OCI-LY1 (cell line): Measurements from ENCODE around the gene ARPP19.

Source experiments
- H2AFZ ChIP-seq: fragments of 200-600 bp; sonication (generic), shearing (Covaris generic); 2 replicates; pipeline ENCODE4 v1.6.0; 2014; ENCODE audit warnings: antibody characterized with exemption, mild to moderate bottlenecking, low read length
- H3F3A ChIP-seq: fragments of 200-600 bp; sonication (generic), shearing (Covaris generic); 2 replicates; pipeline ENCODE4 v1.6.0; 2014; ENCODE audit warnings: mild to moderate bottlenecking, antibody characterized with exemption, low read length, moderate library complexity; ENCODE audit not compliant: insufficient read depth
- H3K27ac ChIP-seq: fragments of 200-600 bp; sonication (generic); 2 replicates; pipeline ENCODE4 v1.5.1; 2014; ENCODE audit warnings: low read length, mixed run types, mild to moderate bottlenecking, low read depth; ENCODE audit not compliant: poor library complexity, severe bottlenecking
- H3K27me3 ChIP-seq: fragments of 200-600 bp; sonication (generic); 2 replicates; pipeline ENCODE4 v1.6.0; 2014; ENCODE audit warnings: antibody characterized with exemption, mild to moderate bottlenecking, low read length, moderate library complexity; ENCODE audit not compliant: insufficient read depth
- H3K36me3 ChIP-seq: fragments of 200-600 bp; sonication (generic); 2 replicates; pipeline ENCODE4 v1.6.1; 2014; ENCODE audit warnings: mild to moderate bottlenecking, antibody characterized with exemption, low read length, moderate library complexity, mixed read lengths; ENCODE audit not compliant: insufficient read depth
- H3K4me1 ChIP-seq: fragments of 200-600 bp; sonication (generic); 2 replicates; pipeline ENCODE4 v1.5.1; 2014; ENCODE audit warnings: mild to moderate bottlenecking, low read length, moderate library complexity; ENCODE audit not compliant: insufficient read depth, severe bottlenecking
- H3K4me2 ChIP-seq: fragments of 200-600 bp; sonication (generic), shearing (Covaris generic); 2 replicates; pipeline ENCODE4 v1.6.1; 2014; ENCODE audit warnings: low read length
- H3K4me3 ChIP-seq: fragments of 200-600 bp; sonication (generic); 2 replicates; pipeline ENCODE4 v1.5.1; 2014; ENCODE audit warnings: low read length, low read depth, mild to moderate bottlenecking, mixed read lengths; ENCODE audit not compliant: poor library complexity, severe bottlenecking
- H3K79me2 ChIP-seq: fragments of 200-600 bp; shearing (Covaris generic); 2 replicates; pipeline ENCODE4 v1.6.1; 2016; ENCODE audit warnings: mixed run types, low read length, mixed read lengths; ENCODE audit not compliant: insufficient read depth
- H3K9ac ChIP-seq: fragments of 200-600 bp; sonication (generic), shearing (Covaris generic); 2 replicates; pipeline ENCODE4 v1.6.1; 2014; ENCODE audit warnings: mild to moderate bottlenecking, low read length, mixed read lengths
- H3K9me2 ChIP-seq: fragments of 200-600 bp; sonication (generic), shearing (Covaris generic); 2 replicates; pipeline ENCODE4 v1.6.1; 2014; ENCODE audit warnings: low read depth, mild to moderate bottlenecking, low read length, mixed read lengths
- H3K9me3 ChIP-seq: fragments of 200-600 bp; shearing (Covaris generic); 2 replicates; pipeline ENCODE4 v1.6.1; 2014; ENCODE audit warnings: low read length, mixed read lengths
- H4K20me1 ChIP-seq: fragments of 200-600 bp; sonication (generic), shearing (Covaris generic); 2 replicates; pipeline ENCODE4 v1.6.0; 2016; ENCODE audit warnings: mild to moderate bottlenecking, low read length; ENCODE audit not compliant: insufficient read depth
- CTCF ChIP-seq: fragments of 200-600 bp; sonication (generic), shearing (Covaris generic); IDR thresholded peaks from 2 replicates; pipeline ENCODE4 v1.5.1; 2017; ENCODE audit warnings: mild to moderate bottlenecking, antibody characterized with exemption, low read length, moderate library complexity, mixed read lengths
- EZH2 ChIP-seq: fragments of 200-600 bp; sonication (generic), shearing (Covaris generic); IDR thresholded peaks from 2 replicates; pipeline ENCODE4 v1.8.0; 2017; ENCODE audit warnings: borderline replicate concordance, mixed run types, mild to moderate bottlenecking, antibody characterized with exemption, low read length, moderate library complexity, mixed read lengths

ARPP19 gene

GRCh38 chr15:52503788-52504496, 64.9 kb downstream of the ARPP19 start:
- Histone ChIP-seq H3K27ac (peak overlapping the region; percentile 93), H3K4me3 (peak overlapping the region; percentile 33), H3K4me1 (peaks cover 60% of the 10 kb centered on the region), H3K9me3 (no peaks in the 10 kb centered on the region), H3F3A (no peaks in the 10 kb centered on the region), H3K79me2 (peaks cover 29% of the 10 kb centered on the region), H4K20me1 (no peaks in the 10 kb centered on the region), H3K9ac (peak overlapping the region; percentile 46; the same call in 1 of the 2 replicates), H3K36me3 (no peaks in the 10 kb centered on the region), H3K27me3 (no peaks in the 10 kb centered on the region), H2AFZ (no peak overlapping the region), H3K4me2 (peak overlapping the region; percentile 59), H3K9me2 (no peaks in the 10 kb centered on the region)
- TF ChIP-seq CTCF (no peak), EZH2 (no peak)

GRCh38 chr15:52502608-52503007, 66.2 kb downstream of the ARPP19 start:
- no peaks in the 10 kb centered on the region for H3K9me3 ChIP-seq
- no peak overlapping the region for H3K4me3 ChIP-seq
- H3K4me1 ChIP-seq: peaks cover 52% of the 10 kb centered on the region
- H3K4me2 ChIP-seq: no peak overlapping the region
- no peaks in the 10 kb centered on the region for H4K20me1 ChIP-seq
- no peak overlapping the region for H3K9ac ChIP-seq
- TF ChIP-seq EZH2: no peak
- no peaks in the 10 kb centered on the region for H3F3A ChIP-seq
- H3K9me2 ChIP-seq: no peaks in the 10 kb centered on the region
- no peak overlapping the region for H2AFZ ChIP-seq
- no peaks in the 10 kb centered on the region for H3K36me3 ChIP-seq
- no peaks in the 10 kb centered on the region for H3K27me3 ChIP-seq
- peak overlapping the region; percentile 93 for H3K27ac ChIP-seq
- peaks cover 33% of the 10 kb centered on the region for H3K79me2 ChIP-seq

GRCh38 chr15:52499506-52499905, 69.3 kb downstream of the ARPP19 start:
- no peak overlapping the region for H2AFZ ChIP-seq
- no peaks in the 10 kb centered on the region for H3K9me3 ChIP-seq
- H3K79me2 ChIP-seq: peaks cover 23% of the 10 kb centered on the region
- peaks cover 37% of the 10 kb centered on the region for H3K4me1 ChIP-seq
- H3K4me3 ChIP-seq: no peak overlapping the region
- no peak overlapping the region for H3K27ac ChIP-seq
- H3K27me3 ChIP-seq: no peaks in the 10 kb centered on the region
- TF ChIP-seq EZH2: no peak
- no peak for TF ChIP-seq CTCF
- no peak overlapping the region for H3K9ac ChIP-seq
- no peaks in the 10 kb centered on the region for H4K20me1 ChIP-seq
- H3K4me2 ChIP-seq: no peak overlapping the region
- no peaks in the 10 kb centered on the region for H3K9me2 ChIP-seq
- H3F3A ChIP-seq: no peaks in the 10 kb centered on the region
- no peaks in the 10 kb centered on the region for H3K36me3 ChIP-seq

- H3K79me2 ChIP-seq: peaks cover 23% of the 10 kb centered on the region
- no peaks in the 10 kb centered on the region for H3K27me3 ChIP-seq
- H3K36me3 ChIP-seq: no peaks in the 10 kb centered on the region
- TF ChIP-seq CTCF: no peak
- no peak for TF ChIP-seq EZH2
- H3K27ac ChIP-seq: peak overlapping the region; percentile 38
- no peak overlapping the region for H3K4me2 ChIP-seq
- no peak overlapping the region for H2AFZ ChIP-seq
- H3K9me2 ChIP-seq: no peaks in the 10 kb centered on the region
- no peak overlapping the region for H3K4me3 ChIP-seq
- no peaks in the 10 kb centered on the region for H4K20me1 ChIP-seq
- no peaks in the 10 kb centered on the region for H3K9me3 ChIP-seq
- H3K4me1 ChIP-seq: peaks cover 29% of the 10 kb centered on the region
- no peak overlapping the region for H3K9ac ChIP-seq
- H3F3A ChIP-seq: no peaks in the 10 kb centered on the region
Observed at GRCh38 chr15:52498706-52499105, 70.1 kb downstream of the ARPP19 start.
